NCI-H748 treated with DMSO at 0.1 percent for 48 hours (cell line): ENCODE results near the gene TSPAN14.
"Not testable (repeated sequence)": the region's sequence is repeated elsewhere in the genome, so short reads cannot be mapped to it uniquely, and the experiment has no call there.

Experiments
- DNase-seq: peaks from one replicate; lab custom pipeline; 2025; lab: John Stamatoyannopoulos, UW

Gene TSPAN14

GRCh38 chr10:80543319-80543672 lies 89.2 kb downstream of the TSPAN14 start:
- DNase-seq = not testable (repeated sequence)

- no peak for DNase-seq
Measured at GRCh38 chr10:80544316-80544953, 90.3 kb downstream of the TSPAN14 start.

DNA sequence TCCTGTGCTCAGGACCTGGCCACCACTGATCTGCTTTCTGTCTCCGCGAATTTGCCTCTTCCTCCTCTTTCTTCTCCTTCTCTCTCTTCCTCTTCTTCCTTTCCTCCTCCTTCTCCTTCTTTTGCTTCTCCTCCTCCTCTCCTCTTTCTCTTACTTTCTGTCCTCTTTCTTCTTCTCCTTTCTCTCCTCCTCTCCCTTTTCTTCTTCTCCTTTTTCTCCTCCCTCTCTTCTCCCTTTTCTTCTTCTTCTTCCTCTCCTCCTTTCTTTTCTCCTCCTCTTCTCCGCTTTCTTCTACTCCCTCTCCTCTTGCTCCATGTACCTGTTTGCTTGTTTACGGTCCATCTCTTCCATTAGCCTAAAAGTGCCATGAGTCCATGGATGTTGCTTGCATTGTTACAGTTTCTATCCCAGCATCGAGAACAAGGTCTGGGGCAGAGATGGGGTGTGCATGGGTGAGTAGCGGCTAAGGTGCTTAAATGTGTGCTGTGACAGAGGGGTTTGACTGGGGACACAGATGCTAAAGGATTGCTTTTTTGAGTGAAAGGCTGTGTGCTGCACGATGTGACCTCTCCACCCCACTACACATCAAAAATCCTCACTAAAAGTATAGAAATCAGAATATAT lies 91.3 kb downstream of the TSPAN14 start:
- DNase-seq = no peak

DNA sequence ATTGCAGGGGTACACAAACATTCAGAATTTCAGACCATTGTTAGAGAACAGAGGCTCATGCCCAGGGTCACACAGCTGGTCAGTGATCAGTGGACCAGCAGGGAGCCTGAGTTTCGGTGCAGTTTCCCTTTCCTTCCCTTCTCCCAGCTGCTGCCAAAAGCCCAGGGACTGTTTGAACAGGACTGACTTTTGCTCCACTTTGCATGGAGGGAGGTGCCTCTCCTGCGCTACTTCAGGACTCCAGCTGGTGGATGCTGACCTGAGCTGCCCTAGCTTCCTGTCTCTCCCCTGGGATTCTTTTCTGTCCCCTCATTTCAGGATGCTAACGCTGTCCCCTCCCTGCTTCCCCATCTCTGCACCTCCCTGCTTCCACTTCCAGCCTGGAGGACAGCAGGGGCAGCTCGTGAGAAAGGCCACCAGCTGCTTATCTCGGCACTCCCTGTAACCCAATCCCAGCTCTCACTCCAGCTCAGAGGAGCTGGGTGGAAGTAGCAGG lies 98.1 kb downstream of the TSPAN14 start:
- no peak for DNase-seq

- no peak for DNase-seq
Measured at GRCh38 chr10:80553436-80553835, 99.3 kb downstream of the TSPAN14 start.

GRCh38 chr10:80554050-80554449 lies 99.9 kb downstream of the TSPAN14 start:
- no peak for DNase-seq

GRCh38 chr10:80555415-80555814 lies 101.3 kb downstream of the TSPAN14 start:
- no peak for DNase-seq

GRCh38 chr10:80561950-80562349 lies 107.8 kb downstream of the TSPAN14 start:
- no peak for DNase-seq

DNA sequence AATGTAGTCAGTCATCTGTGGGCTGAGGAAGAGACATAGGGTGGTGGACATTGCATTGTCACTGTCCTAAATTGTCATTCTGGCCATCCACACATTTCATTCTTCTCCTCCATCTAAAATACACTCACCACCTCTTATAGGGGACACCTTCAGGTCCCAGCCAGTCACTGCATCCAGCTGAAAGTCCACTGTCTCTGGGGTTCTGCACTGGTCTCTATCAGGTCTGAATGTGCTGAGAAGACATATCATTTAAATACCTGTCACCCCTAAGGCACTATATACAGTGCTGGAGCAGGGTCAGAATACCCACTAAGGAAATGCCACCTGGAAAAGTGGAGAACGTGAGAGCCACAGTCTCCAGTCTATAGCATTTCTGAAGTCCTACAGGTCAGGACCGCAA lies 113.2 kb downstream of the TSPAN14 start:
- DNase-seq = no peak

GRCh38 chr10:80569131-80569895 lies 115.2 kb downstream of the TSPAN14 start:
- no peak for DNase-seq

GRCh38 chr10:80571352-80571751 lies 117.2 kb downstream of the TSPAN14 start:
- DNase-seq = no peak

DNA sequence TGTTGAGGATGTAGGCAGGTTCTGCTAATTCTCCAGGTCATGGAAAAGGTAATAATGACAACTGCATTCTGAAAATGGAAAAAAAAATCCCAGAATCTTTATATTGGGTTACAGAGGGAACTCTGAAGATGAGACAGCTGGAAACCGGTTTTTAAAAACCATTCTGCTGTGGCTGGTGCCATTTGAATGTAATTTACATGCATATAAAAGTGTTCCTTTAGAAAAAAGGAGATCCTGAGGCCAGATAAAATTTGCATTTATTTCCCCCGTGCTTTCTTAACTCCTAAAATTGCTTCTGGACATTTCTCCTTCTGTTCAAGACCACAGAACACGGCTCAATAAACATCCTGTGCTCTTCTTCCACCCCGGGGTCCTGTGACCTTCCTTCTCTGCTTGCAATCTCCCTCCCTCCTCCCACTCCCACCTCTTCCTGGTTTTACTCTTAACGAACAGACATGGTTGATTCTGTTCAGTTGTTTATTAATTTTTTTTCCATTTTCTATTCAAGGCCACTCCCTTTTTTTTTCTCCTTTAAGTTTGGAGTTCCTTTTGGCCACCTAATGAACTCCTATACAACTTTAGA lies 125.2 kb downstream of the TSPAN14 start:
- DNase-seq = no peak

DNA sequence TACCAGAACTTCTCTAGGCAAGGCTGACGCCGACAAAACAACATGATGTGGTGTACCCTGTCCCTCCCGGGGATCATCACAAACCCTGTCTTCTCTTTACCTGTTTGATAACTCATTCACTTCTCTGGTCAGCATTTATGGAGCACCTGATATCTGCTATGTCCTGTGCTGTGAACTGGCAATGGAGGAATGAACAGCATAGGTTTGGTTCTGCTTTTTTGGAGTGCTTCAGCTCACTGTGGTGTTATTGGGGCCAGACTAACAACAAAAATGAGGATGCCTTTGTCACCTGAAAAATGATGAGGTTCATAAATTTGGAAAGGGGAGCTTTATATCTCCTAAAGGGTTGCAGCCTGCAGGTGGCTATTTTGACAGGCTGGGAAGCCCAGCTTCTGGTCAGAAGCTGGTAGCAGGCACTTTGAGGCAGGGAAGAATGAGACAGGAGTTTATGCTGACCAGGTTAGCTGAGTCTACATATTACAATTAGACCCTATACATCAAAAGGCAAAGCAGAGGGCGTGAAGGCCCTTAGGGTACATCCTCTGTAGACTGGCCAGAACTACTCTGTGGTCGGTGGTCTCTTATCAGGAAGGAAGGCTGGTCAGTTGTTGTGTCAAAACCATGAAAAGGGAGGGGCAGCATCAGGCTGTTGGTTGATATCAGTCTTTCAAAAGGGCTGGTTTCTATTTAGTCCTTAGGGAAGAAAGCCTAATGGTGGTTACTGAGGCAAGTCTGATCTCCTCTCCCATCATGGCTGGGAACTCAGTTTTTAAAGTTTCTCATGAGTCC lies 125.9 kb downstream of the TSPAN14 start:
- DNase-seq = no peak

DNA sequence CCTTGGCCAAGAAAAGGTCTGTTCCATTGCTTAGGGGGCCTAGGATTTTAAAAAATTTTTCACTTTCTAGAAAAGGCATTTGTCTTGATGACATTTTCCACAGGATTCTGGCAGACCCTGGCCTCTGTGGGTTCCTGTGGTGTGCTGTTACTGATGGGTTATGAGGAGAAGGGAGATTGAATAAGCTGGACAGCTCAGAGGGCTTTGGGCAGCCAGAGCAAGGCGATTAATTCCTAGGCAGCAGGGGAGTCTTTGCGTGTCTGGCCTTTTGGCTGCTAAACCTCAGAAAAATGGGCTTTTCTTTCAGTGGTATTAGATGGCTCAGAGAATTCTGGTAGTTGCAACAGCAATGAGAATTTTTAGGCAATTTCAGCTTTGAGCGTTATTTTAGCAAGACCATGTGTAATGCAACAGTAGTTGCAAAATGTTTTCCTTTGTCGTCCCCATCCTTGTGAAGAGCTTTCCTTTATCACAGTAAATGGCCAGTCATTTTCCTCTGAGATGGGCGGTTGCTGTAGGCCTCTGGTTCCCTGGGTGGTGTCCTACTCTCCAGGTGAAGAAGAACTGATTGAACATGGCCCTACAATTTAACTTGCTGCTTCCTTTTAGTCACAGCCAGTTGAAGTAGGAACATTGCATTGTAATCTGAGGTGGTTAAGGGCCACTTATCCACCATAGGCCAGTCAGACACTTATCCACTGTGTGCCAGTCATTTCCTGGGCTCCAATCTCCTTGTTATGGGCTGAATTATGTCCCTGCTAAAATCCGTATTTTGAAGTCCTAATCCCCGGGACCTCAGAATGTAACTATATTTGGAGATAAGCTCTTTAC lies 126.7 kb downstream of the TSPAN14 start:
- no peak for DNase-seq

GRCh38 chr10:80581469-80581835 lies 127.3 kb downstream of the TSPAN14 start:
- no peak for DNase-seq

- DNase-seq = no peak
Measured at GRCh38 chr10:80582286-80582960, 128.3 kb downstream of the TSPAN14 start.
